NCI-H128 (cell line): ENCODE results near the gene BCL11B.

ENCODE experiments used
- DNase-seq: peaks from one replicate; lab custom pipeline; 2025; ENCODE audit not compliant: unreplicated experiment; lab: John Stamatoyannopoulos, UW

Gene BCL11B

DNA sequence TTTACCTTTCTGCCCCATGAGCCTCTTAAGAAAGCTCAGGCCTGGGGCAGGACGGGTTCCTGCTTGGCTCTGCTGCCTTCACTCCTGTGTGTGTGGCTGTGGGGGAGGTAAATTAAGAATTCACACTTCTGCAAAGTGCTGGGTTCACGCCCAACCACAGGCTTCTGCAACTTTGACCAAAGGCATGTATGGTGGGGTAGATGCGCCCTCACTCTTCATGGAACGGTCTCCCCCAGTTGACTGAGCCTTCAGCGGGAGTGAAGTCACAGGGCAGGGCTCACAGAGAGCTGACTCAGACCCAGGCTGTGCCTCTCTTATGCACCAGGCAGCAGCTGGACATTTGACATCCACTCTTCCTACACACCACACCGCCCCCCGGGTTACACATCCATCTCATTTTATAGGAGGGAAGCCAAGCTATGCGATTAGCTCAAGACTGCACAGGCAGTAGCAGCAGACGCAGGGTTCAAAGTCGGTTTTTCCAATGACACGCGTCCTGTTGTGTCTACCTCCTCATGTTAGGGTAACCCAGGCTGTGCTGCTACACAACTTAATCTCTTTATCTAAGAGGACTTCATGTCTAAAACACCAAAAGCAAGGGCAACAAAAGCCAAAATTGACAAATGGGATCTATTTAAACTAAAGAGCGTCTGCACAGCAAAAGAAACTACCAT, 15.4 kb upstream of the BCL11B start:
- no peak for DNase-seq

DNA sequence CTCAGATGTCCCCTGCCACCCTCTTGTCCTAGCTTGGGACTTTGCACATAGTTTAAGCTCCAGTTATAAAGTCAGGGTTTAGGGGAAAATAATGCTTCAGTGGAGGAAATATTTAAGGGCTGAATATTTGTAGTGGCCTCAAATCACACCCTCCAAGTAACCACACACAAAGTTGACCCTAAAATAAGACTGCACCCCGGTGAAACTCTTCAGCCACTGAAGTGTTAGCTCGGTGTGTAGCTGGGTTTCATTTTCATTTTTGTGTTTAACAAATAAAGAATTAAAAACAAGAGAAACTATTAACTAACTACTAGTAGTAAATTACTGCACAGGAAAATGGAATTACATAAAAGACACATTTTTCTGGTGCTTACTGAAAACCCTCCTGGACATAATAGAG, 14.8 kb upstream of the BCL11B start:
- DNase-seq, result no peak

DNA sequence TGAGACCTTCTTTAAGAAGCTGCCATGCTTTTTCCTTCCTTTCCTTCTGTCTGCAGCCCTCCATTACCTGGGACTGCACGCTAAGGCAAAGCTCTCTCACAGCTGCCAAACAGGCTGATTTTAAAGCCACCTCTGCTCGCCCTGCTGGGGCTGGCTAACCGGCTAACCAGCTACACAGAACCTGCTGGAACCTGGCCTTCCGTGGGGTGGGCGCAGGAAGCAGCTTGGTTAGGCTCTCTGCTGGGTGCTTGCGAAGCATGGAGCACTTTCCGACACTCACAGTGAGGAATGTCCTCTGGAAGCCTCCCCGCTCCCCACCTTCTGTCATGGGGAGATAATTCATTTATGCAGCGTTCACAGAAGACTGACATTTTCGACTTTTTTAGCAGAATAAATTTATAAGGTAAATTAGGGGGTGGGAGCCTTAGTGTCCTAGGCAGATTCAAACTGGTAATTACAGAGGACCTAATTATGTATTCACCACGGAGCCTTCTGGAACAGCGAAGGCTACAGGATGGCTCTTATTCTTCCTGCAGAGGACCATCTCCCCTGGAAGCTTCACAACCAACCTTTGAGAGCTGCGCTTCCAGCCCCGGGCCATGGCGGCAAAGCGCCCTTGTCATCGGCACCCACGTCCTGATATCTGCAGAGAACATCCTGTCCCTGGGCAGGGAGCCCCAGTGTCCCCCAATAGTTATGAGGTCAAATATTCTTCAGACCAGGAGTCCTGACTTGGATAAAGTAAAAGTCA, 12.4 kb upstream of the BCL11B start:
- DNase-seq, result no peak

DNA sequence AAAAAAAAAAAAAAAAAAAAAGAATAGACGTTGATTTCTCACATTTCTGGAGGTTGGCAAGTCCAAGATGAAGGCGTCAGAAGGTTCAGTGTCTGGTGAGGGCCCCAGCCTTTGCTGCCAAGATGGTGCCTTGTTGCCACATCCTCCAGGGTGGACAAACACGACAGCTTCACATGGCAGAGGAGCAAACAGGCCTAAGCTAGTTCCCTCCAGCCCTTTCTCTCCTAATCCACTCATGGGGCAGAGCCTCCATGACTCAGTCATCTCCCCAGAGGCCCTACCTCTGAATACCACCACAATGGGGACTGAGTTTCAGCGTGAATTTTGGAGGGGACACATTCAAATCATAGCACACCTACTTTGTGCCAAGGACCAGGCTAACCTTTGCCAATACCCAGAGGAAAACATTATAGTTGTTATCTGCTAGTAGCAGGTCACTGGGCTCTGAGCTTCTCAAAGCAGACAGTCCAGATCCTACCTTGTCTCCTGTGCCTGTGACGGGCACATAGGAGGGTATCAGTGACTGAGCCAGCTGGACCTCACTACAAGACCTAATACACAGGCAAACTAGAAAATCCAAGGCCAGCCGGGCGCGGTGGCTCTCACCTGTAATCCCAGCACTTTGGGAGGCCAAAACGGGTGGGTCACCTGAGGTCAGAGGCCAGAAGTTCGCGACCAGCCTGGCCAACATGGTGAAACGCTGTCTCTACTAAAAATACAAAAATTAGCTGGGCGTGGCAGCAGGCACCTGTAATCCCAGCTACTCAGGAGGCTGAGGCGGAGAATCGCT, 10.5 kb upstream of the BCL11B start:
- no peak for DNase-seq

DNA sequence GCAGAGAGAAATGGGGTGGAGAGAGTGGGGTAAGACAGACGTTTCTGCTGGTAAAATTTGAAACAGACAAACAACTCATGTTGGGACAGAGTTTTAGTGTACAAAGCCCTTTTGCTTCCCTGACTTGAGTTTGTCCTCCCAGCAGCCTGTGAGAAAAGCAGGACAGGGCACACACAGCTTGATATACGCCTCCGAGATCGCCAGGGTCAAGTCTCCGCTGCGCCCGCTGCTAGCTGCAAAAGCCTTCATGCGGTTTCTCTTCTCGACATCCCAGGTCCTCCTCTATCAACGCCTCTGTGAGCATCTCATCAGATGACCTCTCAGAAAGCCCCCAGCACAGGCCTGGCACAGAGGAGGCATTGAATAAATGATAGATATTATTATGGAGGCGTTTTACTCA, 9.4 kb upstream of the BCL11B start:
- DNase-seq, result no peak

DNA sequence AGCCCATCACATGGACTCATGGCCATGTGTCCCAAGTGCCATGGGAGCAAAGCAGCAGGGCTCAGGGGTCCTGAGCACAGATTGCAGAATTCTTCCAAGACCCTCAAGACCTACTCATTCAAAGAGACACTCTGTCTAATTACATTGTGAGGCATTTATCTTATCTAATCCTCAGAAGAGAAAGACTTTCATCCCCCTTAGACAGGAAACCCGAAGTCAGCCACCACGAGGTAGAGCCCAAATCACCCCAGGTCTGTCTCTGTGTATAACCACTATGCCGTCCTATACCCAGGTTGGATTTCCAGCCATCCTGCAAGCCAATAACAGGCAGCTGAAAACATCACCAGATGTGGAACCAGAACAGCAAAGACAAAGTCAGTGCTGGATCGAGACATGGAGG, 8.9 kb upstream of the BCL11B start:
- no peak for DNase-seq

DNA sequence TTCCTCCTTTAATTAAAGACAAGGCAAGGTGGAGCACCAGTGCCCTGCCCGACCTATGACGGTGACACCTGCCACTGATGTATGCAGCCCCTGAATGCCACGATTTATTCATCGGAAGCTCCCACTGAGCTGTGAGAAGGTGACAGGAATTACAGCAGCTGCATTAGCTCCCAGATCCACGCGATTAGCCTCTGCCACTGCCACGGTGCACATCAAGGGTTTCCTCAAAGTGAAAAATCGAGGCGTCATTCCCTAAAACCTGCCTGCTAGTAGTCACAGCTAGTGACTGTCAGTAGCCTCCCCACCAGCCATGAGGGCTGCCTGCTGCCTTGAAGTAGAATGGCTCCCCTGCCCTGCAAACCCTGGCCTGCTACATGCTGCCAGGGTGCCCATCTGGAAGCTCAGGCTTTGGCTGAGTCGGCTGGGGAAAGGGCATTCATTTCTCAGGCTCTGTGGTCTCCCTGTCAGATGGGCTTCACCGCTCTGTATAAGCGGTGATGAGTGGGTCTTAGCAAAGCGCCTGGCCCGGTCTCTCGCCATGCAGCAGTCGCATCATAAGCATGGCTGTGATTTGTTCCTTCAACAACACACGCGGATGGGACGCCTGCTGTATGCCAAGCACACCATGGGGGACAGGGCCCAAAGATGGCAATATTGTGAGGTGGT, 8.2 kb upstream of the BCL11B start:
- no peak for DNase-seq

DNA sequence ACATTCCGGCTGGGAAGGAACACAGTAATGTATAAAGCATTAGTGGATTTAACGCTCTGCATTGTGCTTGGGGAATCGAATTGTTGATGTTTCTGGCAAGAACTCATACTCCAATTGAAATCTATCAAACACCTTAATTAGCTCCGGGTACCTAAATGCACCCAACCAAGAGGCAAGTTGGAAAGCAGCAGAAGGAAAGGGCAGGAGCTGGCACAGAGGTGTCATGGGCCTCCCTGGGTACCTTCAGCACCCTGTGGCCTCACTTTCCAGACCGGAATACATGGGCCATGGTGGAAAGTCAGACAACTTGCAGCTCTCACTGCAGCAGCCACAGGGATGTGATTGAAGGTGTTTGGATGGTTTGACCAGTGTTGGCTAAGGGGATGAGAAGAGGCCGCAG, 6.8 kb upstream of the BCL11B start:
- DNase-seq, result no peak

DNA sequence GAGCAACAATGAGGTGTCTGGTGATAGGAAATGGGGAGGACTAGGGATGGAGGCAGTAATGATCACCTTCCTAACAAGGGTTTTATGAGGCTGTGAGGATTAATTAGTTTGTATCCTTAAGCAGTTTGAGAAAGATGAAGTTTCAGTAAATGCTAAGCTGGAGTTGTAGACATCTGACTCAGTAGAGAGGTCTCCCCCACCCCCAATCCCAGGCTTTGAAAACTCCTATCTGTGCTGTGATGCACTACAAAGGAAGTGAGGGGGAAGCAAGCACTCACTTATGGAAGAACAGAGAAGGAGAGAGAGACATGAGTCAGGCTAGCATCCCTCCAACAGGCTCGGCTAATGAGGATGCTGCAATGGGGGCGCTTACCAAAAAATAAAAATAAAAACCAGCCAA, 5.5 kb upstream of the BCL11B start:
- no peak for DNase-seq

DNA sequence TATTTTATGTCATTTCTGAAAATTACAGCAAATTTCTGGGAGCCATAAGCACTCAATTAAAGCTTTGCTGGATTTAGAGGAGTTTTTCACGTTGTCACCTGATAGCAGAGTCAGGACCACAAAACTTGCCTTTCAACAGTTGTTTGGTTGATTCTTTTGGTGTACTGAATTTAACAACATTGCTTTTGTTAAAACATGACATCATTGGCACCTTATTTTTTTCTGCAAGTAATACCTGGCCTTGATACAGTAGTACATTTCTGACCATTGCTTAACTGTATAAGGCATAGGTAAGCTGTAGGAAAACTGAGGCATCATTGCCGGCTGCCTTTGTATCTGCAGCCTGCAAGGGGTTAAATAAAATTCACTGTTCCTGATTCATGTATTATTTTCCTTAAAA, 4.5 kb upstream of the BCL11B start:
- DNase-seq, result no peak

DNA sequence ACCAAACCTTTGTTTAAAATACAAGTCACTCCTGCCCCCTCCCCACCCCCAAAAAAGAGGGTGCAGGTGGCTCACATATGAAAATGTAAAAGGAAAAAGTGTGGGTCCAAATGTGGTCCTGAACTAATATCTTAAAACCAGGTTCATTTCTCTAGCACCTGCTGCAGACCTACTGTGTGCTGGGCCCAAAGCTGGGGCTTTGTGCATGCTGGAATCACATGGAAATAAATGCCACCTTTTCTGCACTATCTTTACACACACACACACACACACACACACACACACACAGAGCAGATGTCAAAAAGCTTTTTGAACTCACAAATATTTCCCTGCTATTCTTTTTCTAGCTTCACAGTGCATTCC, 3.2 kb upstream of the BCL11B start:
- DNase-seq, result no peak

DNA sequence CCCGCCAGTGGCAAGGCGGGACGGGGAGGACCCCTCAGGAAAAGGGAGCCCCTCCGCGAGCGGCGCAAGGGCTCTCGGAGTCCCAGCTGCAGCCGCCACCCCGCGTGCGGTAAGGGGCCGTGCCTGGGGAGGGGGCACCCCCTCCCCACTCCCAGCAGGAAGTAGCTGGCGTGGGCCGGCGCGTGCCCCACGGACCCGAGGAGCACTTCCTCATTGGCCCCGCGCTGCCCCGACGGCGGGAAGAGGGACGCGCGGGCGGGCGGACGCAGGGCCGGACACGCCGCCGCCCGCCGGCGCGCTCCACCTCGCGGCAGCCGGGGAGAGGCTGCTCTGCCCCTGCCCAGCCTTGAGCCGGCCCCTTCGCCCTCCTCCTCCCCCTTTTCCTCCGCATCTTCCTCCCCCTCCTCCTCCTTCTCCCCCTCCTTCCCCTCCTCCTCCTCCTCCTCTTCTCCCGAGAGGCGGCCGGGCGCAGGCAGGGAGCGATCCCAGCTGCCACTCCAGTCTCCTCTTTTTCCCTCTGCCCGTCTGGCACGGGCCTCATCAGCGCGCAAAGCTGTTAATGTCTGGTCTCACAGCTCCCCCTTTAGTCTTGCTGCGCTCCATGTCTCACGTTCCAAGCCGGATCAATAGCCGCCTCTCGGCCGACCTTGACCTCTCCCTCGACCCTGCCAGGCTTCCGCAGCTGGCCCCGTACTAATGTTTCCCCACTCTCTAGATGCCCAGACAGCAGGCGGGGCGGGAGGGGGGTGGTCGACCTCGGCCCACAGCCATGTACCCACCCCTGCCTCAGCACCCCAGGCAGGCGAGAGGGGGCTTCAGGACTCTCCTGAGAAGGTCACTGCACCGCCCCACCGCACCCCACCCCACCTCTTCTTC, 2.6 kb upstream of the BCL11B start:
- DNase-seq, result peak; percentile 84

DNA sequence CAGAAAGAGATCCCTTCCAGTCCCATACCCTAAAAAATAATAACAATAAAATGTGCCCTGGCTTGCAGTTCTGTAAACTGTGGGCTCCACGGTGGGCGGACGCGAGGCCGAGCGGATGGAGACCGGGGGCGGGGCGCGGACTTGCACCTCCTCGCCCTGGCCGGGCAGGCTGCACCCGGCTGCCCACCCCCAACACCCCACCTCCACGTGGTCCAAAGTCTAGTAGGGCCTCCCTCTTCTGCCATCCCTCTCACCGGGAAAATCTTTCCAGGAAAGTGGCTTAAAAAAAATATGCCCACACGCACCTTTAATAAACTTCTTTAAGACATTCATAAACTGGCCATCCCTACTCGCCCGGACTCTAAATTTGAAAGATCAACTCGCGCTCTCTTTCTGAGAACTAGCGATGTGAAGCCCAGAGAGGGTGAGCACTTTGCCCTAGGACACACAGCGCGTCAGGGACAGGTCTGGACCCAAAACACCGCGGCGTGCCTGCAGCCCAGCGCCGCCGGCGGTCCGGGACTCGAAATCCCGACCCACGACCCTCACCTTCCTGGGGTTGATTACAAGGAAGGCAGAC, 1.9 kb upstream of the BCL11B start:
- no peak for DNase-seq

DNA sequence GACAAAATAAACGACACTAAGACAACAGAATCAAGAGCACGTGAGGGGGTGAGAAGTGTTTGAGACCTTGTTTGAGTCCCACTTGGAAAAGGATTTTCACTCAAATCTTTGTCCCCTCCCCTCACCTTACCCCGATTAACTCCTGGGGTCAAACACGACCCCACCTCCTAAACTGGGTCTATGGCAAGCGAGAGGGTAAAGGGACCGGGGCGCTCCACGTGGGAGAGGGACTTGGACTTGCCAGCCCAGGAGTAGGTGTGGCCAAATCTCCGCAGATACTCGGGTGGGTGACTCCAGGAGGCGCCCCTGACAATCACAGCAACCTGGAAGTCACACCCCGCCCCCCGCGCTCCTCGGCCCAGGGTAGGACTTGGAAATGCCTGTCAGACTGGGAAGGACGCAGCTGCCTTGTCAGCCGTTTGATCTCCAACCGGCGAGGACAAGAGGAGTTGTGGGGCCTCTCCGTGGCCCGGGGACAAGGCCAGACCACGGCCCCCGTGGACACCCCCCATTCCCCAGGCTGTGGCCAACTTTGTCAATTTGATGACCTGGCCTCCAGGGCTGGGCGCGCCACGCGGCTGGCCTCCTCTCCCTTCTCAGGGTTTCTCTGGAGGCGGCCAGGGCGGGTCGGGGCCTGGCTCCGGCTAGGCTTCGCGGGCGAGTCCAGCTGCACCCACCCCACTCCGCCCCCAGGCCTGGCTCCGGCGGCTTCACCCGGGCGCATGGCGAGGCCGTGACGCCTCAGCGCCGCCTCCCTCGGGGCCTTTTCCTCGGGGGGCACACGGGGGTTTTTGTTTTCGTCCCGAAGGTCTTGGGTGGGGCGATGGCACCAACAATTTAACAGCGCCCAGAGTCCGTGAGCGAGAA, 1.1 kb upstream of the BCL11B start:
- no peak for DNase-seq

DNA sequence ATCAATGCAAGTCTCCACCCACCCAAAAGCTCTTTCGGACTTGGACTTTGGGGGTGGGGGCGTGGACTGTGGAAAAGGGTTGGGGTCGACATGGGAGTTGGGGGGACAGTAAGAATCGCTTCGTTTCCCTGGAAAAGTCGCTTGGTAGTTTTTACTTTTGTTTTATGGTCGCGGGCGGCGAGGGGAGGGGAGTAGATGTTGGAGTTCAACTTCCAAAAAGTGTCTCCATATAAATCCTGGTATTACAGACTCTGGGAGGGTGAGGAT, 568 bp upstream of the BCL11B start:
- DNase-seq, result no peak

DNA sequence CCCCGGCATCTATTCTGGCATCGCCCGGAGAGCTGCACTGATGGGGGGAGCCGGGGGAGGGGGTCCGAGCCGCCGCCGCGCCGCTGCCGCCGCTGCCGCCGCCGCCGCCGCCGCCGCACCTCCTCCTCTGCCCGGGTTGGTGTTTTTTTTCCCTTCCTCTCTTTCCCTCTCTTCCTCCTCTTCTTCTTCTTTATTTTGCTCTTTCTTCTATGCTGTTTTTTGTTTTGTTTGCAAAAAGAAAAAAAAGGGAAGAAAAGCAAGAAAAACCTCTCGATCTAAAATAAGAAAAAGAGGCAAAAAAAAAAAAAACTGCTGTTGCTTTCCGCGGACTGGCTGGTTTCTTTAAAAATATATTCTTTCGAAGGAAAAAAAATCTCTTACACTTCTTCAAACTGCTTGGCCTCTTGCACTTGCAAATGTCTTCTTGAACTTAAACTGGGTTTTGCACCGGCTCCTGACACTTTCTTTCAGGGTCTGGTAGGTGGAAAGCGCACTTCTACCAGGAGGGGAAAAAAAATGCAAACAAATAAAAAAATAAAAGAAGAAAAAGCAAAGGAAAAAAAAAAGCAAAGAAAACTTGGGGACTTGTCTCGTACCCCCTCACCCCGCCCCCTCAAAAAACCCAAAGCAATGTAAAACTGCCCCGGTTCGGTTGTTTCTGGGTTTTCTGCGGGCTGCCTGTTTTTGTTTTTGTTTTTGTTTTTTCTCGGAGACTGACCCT, 616 bp downstream of the BCL11B start:
- DNase-seq, result no peak

DNA sequence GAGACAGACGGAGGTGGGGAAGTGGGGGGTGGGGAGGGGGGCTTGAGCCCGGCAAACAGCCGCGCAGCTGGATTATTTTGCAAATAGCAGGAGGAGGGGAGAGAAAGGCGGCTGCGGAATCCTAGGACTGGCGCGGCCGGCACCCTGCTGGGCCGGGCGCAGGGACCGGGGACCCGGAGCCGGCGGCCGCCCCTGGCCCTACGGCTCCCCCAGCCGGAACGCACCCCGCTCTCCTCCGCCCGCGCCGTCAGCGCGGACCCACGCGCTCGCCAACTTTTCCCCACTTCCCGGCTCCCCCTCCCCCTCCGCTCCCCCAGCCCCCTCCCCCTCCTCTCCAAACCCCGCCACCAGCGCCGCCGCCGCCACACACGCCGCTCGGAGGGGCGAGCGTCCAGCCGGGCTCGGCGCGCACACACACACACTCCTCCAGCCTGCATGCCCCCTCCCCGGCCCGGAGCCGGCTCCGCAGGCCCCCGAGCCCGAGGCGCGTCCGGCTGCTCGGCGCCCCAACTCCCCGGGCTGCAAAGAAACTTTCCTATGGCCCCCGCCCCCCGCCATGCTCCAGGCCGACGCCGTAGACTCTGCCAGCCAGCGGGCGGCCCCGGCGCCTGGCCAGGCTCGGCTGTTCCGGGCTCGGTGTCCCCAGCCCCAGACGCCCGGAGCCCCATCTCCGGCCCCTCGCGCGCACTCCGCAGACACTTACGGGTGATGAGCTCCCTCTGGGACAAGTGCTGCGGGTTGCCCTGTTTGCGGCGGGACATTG, 1.4 kb downstream of the BCL11B start:
- no peak for DNase-seq
